ENCODE measurements around the gene SMARCC1.

GRCh38 chr3:47705391-47705790 lies 76.3 kb downstream of the SMARCC1 start:
- TF ChIP-seq CTCF (IDR thresholded peaks at IDR 0.05; ENCODE audit: insufficient read depth, low read depth, low read length) (no peak), EZH2 (IDR thresholded peaks at IDR 0.05; ENCODE audit: insufficient read depth, low read length) (no peak)
